HG03457 (cell line): Measurements from ENCODE around the gene LIMS2.

ENCODE experiments used
- ATAC-seq: cut with Tn5 transposase; IDR thresholded peaks from one replicate; pipeline ENCODE4 v1.9.1; 2021; ENCODE audit warnings: moderate number of reproducible peaks; ENCODE audit not compliant: unreplicated experiment

The LIMS2 gene

GRCh38 chr2:127634626-127635379, 40.5 kb downstream of the LIMS2 start:
- ATAC-seq: no peak

- no peak for ATAC-seq
These were observed 41.2 kb downstream of the LIMS2 start for GRCh38 chr2:127634066-127634617.

GRCh38 chr2:127633556-127634065, 41.7 kb downstream of the LIMS2 start:
- no peak for ATAC-seq

GRCh38 chr2:127632592-127633489, 42.5 kb downstream of the LIMS2 start:
- ATAC-seq: no peak

- ATAC-seq: no peak
These were observed 43.2 kb downstream of the LIMS2 start for GRCh38 chr2:127631997-127632581.

GRCh38 chr2:127631541-127631996, 43.8 kb downstream of the LIMS2 start:
- ATAC-seq: no peak

- ATAC-seq: no peak
These were observed 44.3 kb downstream of the LIMS2 start for GRCh38 chr2:127630864-127631540.

- ATAC-seq: no peak
These were observed 45.0 kb downstream of the LIMS2 start for GRCh38 chr2:127630096-127630863.

GRCh38 chr2:127629637-127630036, 45.7 kb downstream of the LIMS2 start:
- ATAC-seq: no peak

GRCh38 chr2:127628767-127629614, 46.3 kb downstream of the LIMS2 start:
- ATAC-seq: no peak

- no peak for ATAC-seq
These were observed 47.4 kb downstream of the LIMS2 start for GRCh38 chr2:127627740-127628571.

- ATAC-seq: no peak
These were observed 48.2 kb downstream of the LIMS2 start for GRCh38 chr2:127626917-127627739.

GRCh38 chr2:127626175-127626574, 49.2 kb downstream of the LIMS2 start:
- ATAC-seq: no peak

GRCh38 chr2:127625572-127625951, 49.8 kb downstream of the LIMS2 start:
- no peak for ATAC-seq

- ATAC-seq: no peak
These were observed 50.4 kb downstream of the LIMS2 start for GRCh38 chr2:127624756-127625571.

GRCh38 chr2:127624320-127624755, 51.0 kb downstream of the LIMS2 start:
- ATAC-seq: no peak
